WTC11 (cell line): ENCODE results near the gene TRAPPC4.

Experiments used
- CBFB ChIP-seq: sonication (generic); formaldehyde crosslinking; IDR thresholded peaks from 2 replicates; pipeline ENCODE4 v1.8.1; 2022; ENCODE audit warnings: mild to moderate bottlenecking, low read depth, missing genetic modification reagents
- ETV6 ChIP-seq: sonication (generic); formaldehyde crosslinking; IDR thresholded peaks from 2 replicates; pipeline ENCODE4 v1.8.1; 2022; ENCODE audit warnings: mild to moderate bottlenecking, missing genetic modification reagents
- NFYB ChIP-seq: sonication (generic); formaldehyde crosslinking; conservative IDR thresholded peaks from 2 replicates; pipeline ENCODE4 v1.8.0; 2022; ENCODE audit warnings: low read depth, missing genetic modification reagents
- NR2C2 ChIP-seq: sonication (generic); formaldehyde crosslinking; IDR thresholded peaks from 2 replicates; pipeline ENCODE4 v1.8.0; 2022; ENCODE audit warnings: mild to moderate bottlenecking, missing genetic modification reagents
- OVOL2 ChIP-seq: fragments of 250-450 bp; sonication (Bioruptor Pico); IDR thresholded peaks from 2 replicates; pipeline ENCODE4 v1.9.0; 2021; ENCODE audit warnings: mild to moderate bottlenecking, borderline replicate concordance
- RORB ChIP-seq: fragments of 250-450 bp; sonication (Bioruptor Pico); IDR thresholded peaks from 2 replicates; pipeline ENCODE4 v1.9.0; 2021; ENCODE audit warnings: mild to moderate bottlenecking
- USF2 ChIP-seq: sonication (generic); formaldehyde crosslinking; IDR thresholded peaks from 2 replicates; pipeline ENCODE4 v1.8.1; 2023; ENCODE audit warnings: mild to moderate bottlenecking, missing genetic modification reagents, moderate library complexity
- ZNF232 ChIP-seq: sonication (generic); formaldehyde crosslinking; IDR thresholded peaks from 2 replicates; pipeline ENCODE4 v1.8.0; 2022; ENCODE audit warnings: mild to moderate bottlenecking, missing genetic modification reagents
- ZNF416 ChIP-seq: fragments of 250-450 bp; sonication (Bioruptor Pico); IDR thresholded peaks from 2 replicates; pipeline ENCODE4 v1.9.0; 2021; ENCODE audit warnings: mild to moderate bottlenecking, inconsistent platforms
- TF ChIP-seq, protein P1 (sequence below): fragments of 200-600 bp; IDR thresholded peaks from 2 replicates; pipeline ENCODE4 v1.8.0; 2022; ENCODE audit warnings: antibody characterized with exemption
- TF ChIP-seq, protein P2 (sequence below): sonication (generic); formaldehyde crosslinking; IDR thresholded peaks from 2 replicates; pipeline ENCODE4 v1.8.0; 2023; ENCODE audit warnings: mild to moderate bottlenecking, missing genetic modification reagents
- TF ChIP-seq, protein P3 (sequence below): fragments of 250-450 bp; sonication (Bioruptor Pico); IDR thresholded peaks from 2 replicates; pipeline ENCODE4 v2.1.2; 2022; ENCODE audit warnings: mild to moderate bottlenecking, moderate library complexity
- TF ChIP-seq, protein P4 (sequence below): sonication (generic); formaldehyde crosslinking; IDR thresholded peaks from 2 replicates; pipeline ENCODE4 v1.8.1; 2022; ENCODE audit warnings: mild to moderate bottlenecking, missing genetic modification reagents, moderate library complexity, borderline replicate concordance

GRCh38 chr11:119061256-119061655 is 42.7 kb downstream of the TRAPPC4 start:
- TF ChIP-seq, protein P1, sequence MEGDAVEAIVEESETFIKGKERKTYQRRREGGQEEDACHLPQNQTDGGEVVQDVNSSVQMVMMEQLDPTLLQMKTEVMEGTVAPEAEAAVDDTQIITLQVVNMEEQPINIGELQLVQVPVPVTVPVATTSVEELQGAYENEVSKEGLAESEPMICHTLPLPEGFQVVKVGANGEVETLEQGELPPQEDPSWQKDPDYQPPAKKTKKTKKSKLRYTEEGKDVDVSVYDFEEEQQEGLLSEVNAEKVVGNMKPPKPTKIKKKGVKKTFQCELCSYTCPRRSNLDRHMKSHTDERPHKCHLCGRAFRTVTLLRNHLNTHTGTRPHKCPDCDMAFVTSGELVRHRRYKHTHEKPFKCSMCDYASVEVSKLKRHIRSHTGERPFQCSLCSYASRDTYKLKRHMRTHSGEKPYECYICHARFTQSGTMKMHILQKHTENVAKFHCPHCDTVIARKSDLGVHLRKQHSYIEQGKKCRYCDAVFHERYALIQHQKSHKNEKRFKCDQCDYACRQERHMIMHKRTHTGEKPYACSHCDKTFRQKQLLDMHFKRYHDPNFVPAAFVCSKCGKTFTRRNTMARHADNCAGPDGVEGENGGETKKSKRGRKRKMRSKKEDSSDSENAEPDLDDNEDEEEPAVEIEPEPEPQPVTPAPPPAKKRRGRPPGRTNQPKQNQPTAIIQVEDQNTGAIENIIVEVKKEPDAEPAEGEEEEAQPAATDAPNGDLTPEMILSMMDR, result no peak
- TF ChIP-seq USF2 (CRISPR knock-in tag), result no peak
- TF ChIP-seq ETV6, result no peak
- TF ChIP-seq OVOL2 (CRISPR knock-in tag), result no peak
- no peak for TF ChIP-seq ZNF416
- no peak for TF ChIP-seq NFYB
- TF ChIP-seq, protein P2, sequence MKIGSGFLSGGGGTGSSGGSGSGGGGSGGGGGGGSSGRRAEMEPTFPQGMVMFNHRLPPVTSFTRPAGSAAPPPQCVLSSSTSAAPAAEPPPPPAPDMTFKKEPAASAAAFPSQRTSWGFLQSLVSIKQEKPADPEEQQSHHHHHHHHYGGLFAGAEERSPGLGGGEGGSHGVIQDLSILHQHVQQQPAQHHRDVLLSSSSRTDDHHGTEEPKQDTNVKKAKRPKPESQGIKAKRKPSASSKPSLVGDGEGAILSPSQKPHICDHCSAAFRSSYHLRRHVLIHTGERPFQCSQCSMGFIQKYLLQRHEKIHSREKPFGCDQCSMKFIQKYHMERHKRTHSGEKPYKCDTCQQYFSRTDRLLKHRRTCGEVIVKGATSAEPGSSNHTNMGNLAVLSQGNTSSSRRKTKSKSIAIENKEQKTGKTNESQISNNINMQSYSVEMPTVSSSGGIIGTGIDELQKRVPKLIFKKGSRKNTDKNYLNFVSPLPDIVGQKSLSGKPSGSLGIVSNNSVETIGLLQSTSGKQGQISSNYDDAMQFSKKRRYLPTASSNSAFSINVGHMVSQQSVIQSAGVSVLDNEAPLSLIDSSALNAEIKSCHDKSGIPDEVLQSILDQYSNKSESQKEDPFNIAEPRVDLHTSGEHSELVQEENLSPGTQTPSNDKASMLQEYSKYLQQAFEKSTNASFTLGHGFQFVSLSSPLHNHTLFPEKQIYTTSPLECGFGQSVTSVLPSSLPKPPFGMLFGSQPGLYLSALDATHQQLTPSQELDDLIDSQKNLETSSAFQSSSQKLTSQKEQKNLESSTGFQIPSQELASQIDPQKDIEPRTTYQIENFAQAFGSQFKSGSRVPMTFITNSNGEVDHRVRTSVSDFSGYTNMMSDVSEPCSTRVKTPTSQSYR, result no peak
- no peak for TF ChIP-seq RORB
- no peak for TF ChIP-seq NR2C2
- TF ChIP-seq ZNF232, result no peak
- TF ChIP-seq CBFB (CRISPR knock-in tag), result no peak
- TF ChIP-seq, protein P3, sequence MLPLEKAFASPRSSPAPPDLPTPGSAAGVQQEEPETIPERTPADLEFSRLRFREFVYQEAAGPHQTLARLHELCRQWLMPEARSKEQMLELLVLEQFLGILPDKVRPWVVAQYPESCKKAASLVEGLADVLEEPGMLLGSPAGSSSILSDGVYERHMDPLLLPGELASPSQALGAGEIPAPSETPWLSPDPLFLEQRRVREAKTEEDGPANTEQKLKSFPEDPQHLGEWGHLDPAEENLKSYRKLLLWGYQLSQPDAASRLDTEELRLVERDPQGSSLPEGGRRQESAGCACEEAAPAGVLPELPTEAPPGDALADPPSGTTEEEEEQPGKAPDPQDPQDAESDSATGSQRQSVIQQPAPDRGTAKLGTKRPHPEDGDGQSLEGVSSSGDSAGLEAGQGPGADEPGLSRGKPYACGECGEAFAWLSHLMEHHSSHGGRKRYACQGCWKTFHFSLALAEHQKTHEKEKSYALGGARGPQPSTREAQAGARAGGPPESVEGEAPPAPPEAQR, result no peak
- TF ChIP-seq, protein P4, sequence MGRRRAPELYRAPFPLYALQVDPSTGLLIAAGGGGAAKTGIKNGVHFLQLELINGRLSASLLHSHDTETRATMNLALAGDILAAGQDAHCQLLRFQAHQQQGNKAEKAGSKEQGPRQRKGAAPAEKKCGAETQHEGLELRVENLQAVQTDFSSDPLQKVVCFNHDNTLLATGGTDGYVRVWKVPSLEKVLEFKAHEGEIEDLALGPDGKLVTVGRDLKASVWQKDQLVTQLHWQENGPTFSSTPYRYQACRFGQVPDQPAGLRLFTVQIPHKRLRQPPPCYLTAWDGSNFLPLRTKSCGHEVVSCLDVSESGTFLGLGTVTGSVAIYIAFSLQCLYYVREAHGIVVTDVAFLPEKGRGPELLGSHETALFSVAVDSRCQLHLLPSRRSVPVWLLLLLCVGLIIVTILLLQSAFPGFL (CRISPR knock-in tag), result no peak
